Tibial nerve (tissue), 4 donors: Measurements from ENCODE around the gene PIR. TPM values are rescaled to one million over a fixed set of nuclear protein-coding genes. Genes with fewer than 3 reads are reported as not detected.

Source experiments
- DNase-seq, 2 donors: peaks; one replicate each; pipeline ENCODE4 v3.0.0-alpha.2; 2019; ENCODE audit warnings: low spot score in 2 of 2
- H3K27ac ChIP-seq, 4 donors: fragments of 200-600 bp; sonication (generic) in 3 of 4; one replicate each; pipeline ENCODE4 v1.5.1; 2017 to 2019; ENCODE audit warnings: mild to moderate bottlenecking in 1 of 4
- H3K27me3 ChIP-seq, 2 donors: fragments of 200-600 bp; sonication (generic) in 1 of 2; one replicate each; pipeline versions ENCODE4 v1.5.1 to v1.6.0; 2017 to 2019
- H3K36me3 ChIP-seq, 3 donors: fragments of 200-600 bp; sonication (generic); one replicate each; pipeline ENCODE4 v1.5.1; 2018 to 2019
- H3K4me1 ChIP-seq, 4 donors: fragments of 200-600 bp; sonication (generic) in 3 of 4; one replicate each; pipeline ENCODE4 v1.5.1; 2017 to 2019
- H3K4me3 ChIP-seq, 4 donors: fragments of 200-600 bp; sonication (generic) in 3 of 4; one replicate each; pipeline ENCODE4 v1.5.1; 2017 to 2019; ENCODE audit warnings: mild to moderate bottlenecking in 1 of 4, moderate library complexity in 1 of 4
- H3K9me3 ChIP-seq, 4 donors: fragments of 200-600 bp; sonication (generic) in 3 of 4; one replicate each; pipeline ENCODE4 v1.5.1; 2017 to 2019
- EP300 ChIP-seq, 2 donors: sonication (generic); formaldehyde crosslinking; IDR thresholded peaks; one replicate each; pipeline ENCODE4 v1.6.1; 2017; ENCODE audit warnings: antibody characterized with exemption in 2 of 2, mild to moderate bottlenecking in 1 of 2
- POLR2A ChIP-seq, 2 donors: fragments of 450-650 bp; IDR thresholded peaks; one replicate each; pipeline ENCODE4 v1.6.1; 2017; ENCODE audit warnings: antibody characterized with exemption in 2 of 2, mild to moderate bottlenecking in 2 of 2, moderate library complexity in 2 of 2
- WGBS, 2 donors: methylation state at CpG; one replicate each; pipeline ENCODE4 v1.1.5; 2018; 5-methylcytosine and 5-hydroxymethylcytosine counted together
- total RNA-seq, 4 donors: library from RNA; depleted of rRNA; stranded (reverse); fragments of >200 nt; gene quantifications; one replicate each; pipeline ENCODE4 v1.1.0, GENCODE V29; 2016
- TF ChIP-seq, protein P1 (sequence below), 5 experiments: fragments of 200-600 bp in 3 of 5; fragments of 450-650 bp in 2 of 5; sonication (generic) in 3 of 5; IDR thresholded peaks; one replicate each; pipeline ENCODE4 v1.5.1; 2016 to 2019; ENCODE audit warnings: antibody characterized with exemption in 5 of 5, mild to moderate bottlenecking in 3 of 5, moderate library complexity in 2 of 5

PIR gene
- total RNA-seq, 4 donors from 2014 or later, result 10.6 to 27.6 (median 23.4) TPM

DNA sequence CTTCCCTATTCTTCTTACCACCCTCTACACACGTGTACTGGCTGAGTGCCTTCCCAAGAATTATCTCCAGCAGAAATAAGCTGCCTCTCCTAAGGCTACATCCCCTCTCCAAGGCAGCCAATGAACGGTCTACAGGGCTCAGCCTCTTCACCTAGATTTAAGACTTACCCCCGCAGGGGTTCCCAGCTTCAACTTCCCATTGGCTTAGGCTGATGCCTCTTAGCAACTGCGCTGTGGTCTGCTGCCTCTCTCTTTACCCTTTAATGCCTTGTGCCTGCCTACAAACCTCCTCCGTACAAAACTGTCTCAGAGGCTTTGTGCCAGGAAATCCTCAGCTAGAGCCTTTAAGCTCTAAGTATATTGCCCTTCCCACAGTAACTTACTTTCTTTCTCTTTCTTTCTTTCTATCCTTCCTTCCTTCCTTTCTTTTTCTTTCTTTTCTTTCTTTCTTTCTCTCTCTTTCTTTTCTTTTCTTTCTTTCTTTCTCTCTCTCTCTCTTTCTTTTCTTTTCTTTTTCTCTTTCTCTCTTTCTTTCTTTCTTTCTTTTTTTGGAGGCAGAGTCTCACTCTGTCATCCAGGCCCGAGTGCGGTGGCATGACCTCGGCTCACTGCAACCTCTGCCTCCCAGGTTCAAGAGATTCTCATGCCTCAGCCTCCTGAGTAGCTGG is 142.7 kb downstream of the PIR start:
- Histone ChIP-seq H3K36me3 (no peaks in the 10 kb centered on the region), H3K4me3 (no peak overlapping the region), H3K4me1 (no peaks in the 10 kb centered on the region), H3K27me3 (peaks cover 0 to 3% of the 10 kb centered on the region in 2 donors), H3K27ac (no peak overlapping the region), H3K9me3 (no peaks in the 10 kb centered on the region)
- TF ChIP-seq, protein P1, sequence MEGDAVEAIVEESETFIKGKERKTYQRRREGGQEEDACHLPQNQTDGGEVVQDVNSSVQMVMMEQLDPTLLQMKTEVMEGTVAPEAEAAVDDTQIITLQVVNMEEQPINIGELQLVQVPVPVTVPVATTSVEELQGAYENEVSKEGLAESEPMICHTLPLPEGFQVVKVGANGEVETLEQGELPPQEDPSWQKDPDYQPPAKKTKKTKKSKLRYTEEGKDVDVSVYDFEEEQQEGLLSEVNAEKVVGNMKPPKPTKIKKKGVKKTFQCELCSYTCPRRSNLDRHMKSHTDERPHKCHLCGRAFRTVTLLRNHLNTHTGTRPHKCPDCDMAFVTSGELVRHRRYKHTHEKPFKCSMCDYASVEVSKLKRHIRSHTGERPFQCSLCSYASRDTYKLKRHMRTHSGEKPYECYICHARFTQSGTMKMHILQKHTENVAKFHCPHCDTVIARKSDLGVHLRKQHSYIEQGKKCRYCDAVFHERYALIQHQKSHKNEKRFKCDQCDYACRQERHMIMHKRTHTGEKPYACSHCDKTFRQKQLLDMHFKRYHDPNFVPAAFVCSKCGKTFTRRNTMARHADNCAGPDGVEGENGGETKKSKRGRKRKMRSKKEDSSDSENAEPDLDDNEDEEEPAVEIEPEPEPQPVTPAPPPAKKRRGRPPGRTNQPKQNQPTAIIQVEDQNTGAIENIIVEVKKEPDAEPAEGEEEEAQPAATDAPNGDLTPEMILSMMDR (IDR thresholded peaks at IDR 0.05), result no peak
- TF ChIP-seq POLR2A (IDR thresholded peaks at IDR 0.05) (no peak), EP300 (IDR thresholded peaks at IDR 0.05) (no peak)
- DNase-seq, result no peak
- 62 to 64% methylated on average over 8 of the region's 8 CpGs for WGBS, 2 donors

DNA sequence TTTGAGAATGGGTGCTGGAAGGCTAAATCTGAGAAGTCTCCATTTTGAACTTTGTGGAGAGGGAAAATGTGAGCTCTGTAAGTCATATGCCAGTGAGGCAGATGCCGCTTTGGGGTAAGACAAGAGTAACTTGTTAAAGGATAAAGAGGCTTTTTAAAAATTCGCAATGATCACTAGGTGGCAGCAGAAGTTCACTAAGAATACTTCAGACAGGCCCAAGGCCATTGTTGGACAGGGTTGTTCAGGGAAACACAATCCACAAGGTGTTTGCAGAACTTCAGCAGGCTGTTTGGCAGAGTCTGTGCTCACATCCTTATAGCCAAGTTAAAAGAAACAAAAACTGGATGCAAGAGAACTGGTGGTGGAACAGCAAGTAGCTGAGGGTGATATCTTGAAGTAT is 144.1 kb downstream of the PIR start:
- no peak overlapping the region for H3K4me3 ChIP-seq
- no peaks in the 10 kb centered on the region for H3K9me3 ChIP-seq
- DNase-seq, result peak in 1 of 2 donors; percentile 67
- H3K27me3 ChIP-seq, result peaks cover 0 to 3% of the 10 kb centered on the region in 2 donors
- H3K27ac ChIP-seq, result no peak overlapping the region
- TF ChIP-seq POLR2A (IDR thresholded peaks at IDR 0.05) (no peak), EP300 (IDR thresholded peaks at IDR 0.05) (no peak)
- TF ChIP-seq, protein P1 (IDR thresholded peaks at IDR 0.05), result peak; percentile 34 to 56 (median 47)
- H3K36me3 ChIP-seq, result no peaks in the 10 kb centered on the region
- no peaks in the 10 kb centered on the region for H3K4me1 ChIP-seq
- 18 to 28% methylated on average over 2 of the region's 2 CpGs for WGBS, 2 donors

DNA sequence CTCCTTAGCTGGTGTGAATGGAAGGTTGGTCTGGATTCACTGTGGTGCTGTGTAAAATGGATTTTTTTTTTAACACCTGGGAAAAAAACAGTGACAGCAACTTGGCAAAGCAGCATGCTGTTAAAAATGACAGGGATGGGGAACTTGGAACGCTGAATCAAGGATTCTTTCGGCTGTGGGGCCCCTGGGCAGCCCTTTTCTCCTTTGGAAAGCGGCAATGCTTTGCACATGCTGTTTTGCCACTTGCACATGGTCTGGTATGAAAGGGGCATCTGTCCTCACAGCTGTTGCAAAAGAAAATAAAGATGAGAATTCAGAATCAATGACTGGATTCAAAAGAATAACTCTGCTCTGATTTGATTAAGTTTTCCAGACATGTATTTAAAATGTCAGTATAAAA is 147.2 kb downstream of the PIR start:
- H3K36me3 ChIP-seq, result no peaks in the 10 kb centered on the region
- no peak for DNase-seq
- 62 to 65% methylated on average over 3 of the region's 3 CpGs for WGBS, 2 donors
- no peaks in the 10 kb centered on the region for H3K9me3 ChIP-seq
- H3K4me3 ChIP-seq, result no peak overlapping the region
- H3K27me3 ChIP-seq, result peaks cover 0 to 3% of the 10 kb centered on the region in 2 donors
- TF ChIP-seq POLR2A (IDR thresholded peaks at IDR 0.05) (no peak), EP300 (IDR thresholded peaks at IDR 0.05) (no peak)
- TF ChIP-seq, protein P1 (IDR thresholded peaks at IDR 0.05), result no peak
- H3K4me1 ChIP-seq, result no peaks in the 10 kb centered on the region
- no peak overlapping the region for H3K27ac ChIP-seq

DNA sequence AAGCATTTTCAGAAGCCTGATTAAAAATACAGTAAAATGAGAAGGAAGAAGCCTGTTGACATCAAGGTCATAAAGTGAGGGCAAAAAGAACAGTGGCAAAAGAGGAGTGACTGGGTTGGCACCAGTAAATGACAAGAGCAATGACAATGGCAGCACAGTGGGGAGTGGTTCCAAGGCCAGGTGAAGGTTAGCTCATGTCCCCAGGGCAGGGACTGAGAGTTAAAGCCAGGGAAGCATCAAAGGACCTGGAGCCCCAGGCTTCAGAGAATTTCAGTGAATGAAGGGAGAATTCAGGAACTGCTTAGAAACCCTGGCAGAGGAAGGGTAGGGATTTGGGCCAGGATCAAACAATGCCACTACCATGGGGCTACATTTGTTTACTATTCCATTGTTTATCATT is 149.0 kb downstream of the PIR start:
- TF ChIP-seq POLR2A (IDR thresholded peaks at IDR 0.05), result no peak
- TF ChIP-seq, protein P1 (IDR thresholded peaks at IDR 0.05), result no peak
- H3K36me3 ChIP-seq, result no peaks in the 10 kb centered on the region
- no peak for DNase-seq
- H3K4me1 ChIP-seq, result no peaks in the 10 kb centered on the region
- H3K9me3 ChIP-seq, result no peaks in the 10 kb centered on the region
- H3K4me3 ChIP-seq, result no peak overlapping the region
- peaks cover 0 to 3% of the 10 kb centered on the region in 2 donors for H3K27me3 ChIP-seq
- H3K27ac ChIP-seq, result no peak overlapping the region

DNA sequence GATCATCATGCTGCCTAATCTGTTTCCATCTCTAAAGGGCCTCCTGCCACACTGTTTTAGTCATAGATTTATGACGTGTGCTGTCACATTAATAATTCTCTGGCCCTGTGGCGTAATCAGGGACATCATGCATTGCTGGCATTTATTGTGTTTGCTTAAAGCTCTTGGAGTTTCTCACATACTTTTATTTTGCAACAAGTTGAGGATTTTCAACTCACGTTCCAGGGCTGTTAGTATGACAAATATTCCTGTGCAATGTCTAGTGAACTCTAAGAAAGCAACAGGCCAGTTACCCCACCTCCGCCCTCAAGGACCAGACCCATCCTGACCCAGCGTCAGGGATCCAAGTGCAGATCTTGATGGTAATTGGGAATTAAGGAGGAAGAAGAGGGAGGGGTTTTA is 150.1 kb downstream of the PIR start:
- H3K4me1 ChIP-seq, result no peaks in the 10 kb centered on the region
- H3K27me3 ChIP-seq, result peaks cover 0 to 3% of the 10 kb centered on the region in 2 donors
- H3K36me3 ChIP-seq, result no peaks in the 10 kb centered on the region
- H3K9me3 ChIP-seq, result no peaks in the 10 kb centered on the region
- DNase-seq, result no peak
- H3K4me3 ChIP-seq, result no peak overlapping the region
- TF ChIP-seq, protein P1 (IDR thresholded peaks at IDR 0.05), result no peak
- no peak for TF ChIP-seq POLR2A (IDR thresholded peaks at IDR 0.05)
- TF ChIP-seq EP300 (IDR thresholded peaks at IDR 0.05), result no peak
- WGBS, 2 donors, result 60 to 75% methylated on average over 5 of the region's 5 CpGs
- no peak overlapping the region for H3K27ac ChIP-seq
